Mucosa of descending colon (tissue), 3 donors: Measurements from ENCODE around the gene MLLT1. TPM values are rescaled to one million over a fixed set of nuclear protein-coding genes. Genes with fewer than 3 reads are reported as not detected.

Experiments used
- ATAC-seq: fragments of 200-7000 bp; cut with Tn5 transposase; one replicate; pipeline ENCODE4 v1.9.1; 2020; ENCODE audit warnings: mild to moderate bottlenecking, moderate library complexity
- DNase-seq, 3 donors: peaks; one replicate each; pipeline ENCODE4 v3.0.0-alpha.2; 2020
- H3K36me3 ChIP-seq: fragments of 200-600 bp; one replicate; pipeline ENCODE4 v1.8.0; 2021; ENCODE audit warnings: low read depth, mild to moderate bottlenecking
- H3K4me1 ChIP-seq: fragments of 200-600 bp; one replicate; pipeline ENCODE4 v1.8.0; 2021; ENCODE audit warnings: low read depth, mild to moderate bottlenecking
- H3K4me3 ChIP-seq: fragments of 200-600 bp; one replicate; pipeline ENCODE4 v1.8.0; 2021; ENCODE audit warnings: mild to moderate bottlenecking
- H3K9me3 ChIP-seq: fragments of 200-600 bp; one replicate; pipeline ENCODE4 v1.8.0; 2021; ENCODE audit warnings: mild to moderate bottlenecking
- CTCF ChIP-seq: fragments of 200-600 bp; IDR thresholded peaks from one replicate; pipeline ENCODE4 v1.8.0; 2022; ENCODE audit warnings: antibody characterized with exemption, mild to moderate bottlenecking
- intact Hi-C, 2 donors: fragments of 100-400 bp; cut with DNase I in 1 of 2; cut with micrococcal nuclease in 1 of 2; formaldehyde crosslinking; loops; one replicate each; pipeline versions ENCODE4 v1.11.0 to v1.11.1; 2022; cut with DNase I, micrococcal nuclease
- total RNA-seq, 3 donors: library from RNA; stranded (reverse); fragmentation: NEBNext Ultra II Directional in 2 of 3; extraction: Animal tissue kit (Norgen Biotek cat#: 25700) in 2 of 3; gene quantifications; one replicate each; pipeline versions ENCODE4 v1.2.1 to v1.2.4, GENCODE V29; 2021 to 2023
- donor health status: DM: no; HTN: no; CAD: no; lungs with moderate emphysema.
- donor health status: DM: no; HTN: no; CAD: no.
- donor health status: DM: no; HTN: yes; CAD: no.

The MLLT1 gene
- total RNA-seq, 3 donors from 2014 or later, result 32.5 to 75.3 (median 33.7) TPM

- Histone ChIP-seq H3K4me3 (no peak overlapping the region), H3K36me3 (no peaks in the 10 kb centered on the region), H3K9me3 (no peaks in the 10 kb centered on the region), H3K4me1 (peaks cover 2% of the 10 kb centered on the region)
- intact Hi-C loops, result no loop called here
- DNase-seq (no peak), ATAC-seq (no peak)
- no peak for TF ChIP-seq CTCF
Measured at GRCh38 chr19:6248844-6249243, 30.9 kb downstream of the MLLT1 start.

GRCh38 chr19:6248341-6248740, 31.4 kb downstream of the MLLT1 start:
- ATAC-seq (no peak), DNase-seq (no peak)
- H3K4me1 ChIP-seq, result peaks cover 2% of the 10 kb centered on the region

GRCh38 chr19:6247007-6247288, 32.8 kb downstream of the MLLT1 start:
- H3K36me3 ChIP-seq, result no peaks in the 10 kb centered on the region
- peaks cover 2% of the 10 kb centered on the region for H3K4me1 ChIP-seq
- intact Hi-C loops, result no loop called here

More at GRCh38 chr19:6248341-6248740, 31.4 kb downstream of the MLLT1 start:
- TF ChIP-seq CTCF, result no peak
- intact Hi-C loops, result no loop called here
- H3K4me3 ChIP-seq, result no peak overlapping the region
- H3K9me3 ChIP-seq, result no peaks in the 10 kb centered on the region
- H3K36me3 ChIP-seq, result no peaks in the 10 kb centered on the region

GRCh38 chr19:6246174-6247006, 33.4 kb downstream of the MLLT1 start:
- intact Hi-C loops, result no loop called here
- peaks cover 2% of the 10 kb centered on the region for H3K4me1 ChIP-seq
- no peak for TF ChIP-seq CTCF

More at GRCh38 chr19:6247007-6247288, 32.8 kb downstream of the MLLT1 start:
- DNase-seq (no peak), ATAC-seq (no peak)
- H3K4me3 ChIP-seq, result no peak overlapping the region
- no peak for TF ChIP-seq CTCF
- no peaks in the 10 kb centered on the region for H3K9me3 ChIP-seq

GRCh38 chr19:6242677-6243076, 37.1 kb downstream of the MLLT1 start:
- no peak for ATAC-seq
- no peak for TF ChIP-seq CTCF
- intact Hi-C loops, result no loop called here
- no peaks in the 10 kb centered on the region for H3K4me1 ChIP-seq
- no peaks in the 10 kb centered on the region for H3K9me3 ChIP-seq
- peak in 2 of 3 donors; percentile 11 to 19 for DNase-seq
- H3K36me3 ChIP-seq, result no peaks in the 10 kb centered on the region
- H3K4me3 ChIP-seq, result no peak overlapping the region

More at GRCh38 chr19:6246174-6247006, 33.4 kb downstream of the MLLT1 start:
- Histone ChIP-seq H3K4me3 (no peak overlapping the region), H3K36me3 (no peaks in the 10 kb centered on the region), H3K9me3 (no peaks in the 10 kb centered on the region)
- DNase-seq, result peak in 1 of 3 donors; percentile 13
- ATAC-seq, result no peak
